IPS-NIHi7 (cell line): Measurements from ENCODE around the gene MAB21L4.

ENCODE experiments used
- DNase-seq: peaks from one replicate; pipeline ENCODE4 v3.0.0; 2012; ENCODE audit warnings: mixed read lengths; ENCODE audit errors: extremely low spot score

Gene MAB21L4

DNA sequence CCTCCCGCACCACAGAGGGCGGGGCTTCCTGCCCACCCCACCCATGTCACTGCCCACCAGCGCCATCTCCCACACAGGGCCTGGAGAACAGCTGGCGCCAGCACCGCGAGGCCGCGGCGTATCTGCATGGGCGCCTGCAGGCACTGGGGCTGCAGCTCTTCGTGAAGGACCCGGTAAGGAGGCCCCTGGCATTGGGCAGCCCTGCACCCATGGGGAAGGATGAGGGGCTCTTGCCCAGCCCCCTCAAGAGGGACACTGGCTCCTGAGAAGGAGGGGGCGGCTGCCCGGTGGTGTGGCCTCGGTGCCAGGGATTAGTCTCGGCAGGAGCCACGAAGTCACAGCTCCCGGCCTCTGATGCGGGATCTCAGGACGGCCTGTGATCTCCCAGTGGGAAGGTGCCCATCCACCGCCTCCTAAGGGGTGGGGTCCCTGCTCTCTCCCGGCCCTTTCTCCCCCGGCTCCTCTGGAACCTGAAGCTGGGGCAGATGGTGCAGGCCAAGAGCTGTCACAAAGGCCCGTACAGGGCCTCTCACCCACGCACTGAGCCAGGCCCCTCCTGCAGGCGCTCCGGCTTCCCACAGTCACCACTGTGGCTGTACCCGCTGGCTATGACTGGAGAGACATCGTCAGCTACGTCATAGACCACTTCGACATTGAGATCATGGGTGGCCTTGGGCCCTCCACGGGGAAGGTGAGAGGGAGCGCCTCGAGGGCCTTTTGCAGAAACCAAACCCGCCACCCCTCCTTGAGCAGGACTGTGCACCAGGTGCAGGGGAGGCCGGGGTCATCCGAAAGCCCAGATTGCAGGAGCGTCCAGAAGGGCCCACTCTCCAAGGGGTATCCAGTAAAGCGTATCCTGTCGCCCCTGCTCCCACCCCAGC is 18.3 kb downstream of the MAB21L4 start:
- no peak for DNase-seq

DNA sequence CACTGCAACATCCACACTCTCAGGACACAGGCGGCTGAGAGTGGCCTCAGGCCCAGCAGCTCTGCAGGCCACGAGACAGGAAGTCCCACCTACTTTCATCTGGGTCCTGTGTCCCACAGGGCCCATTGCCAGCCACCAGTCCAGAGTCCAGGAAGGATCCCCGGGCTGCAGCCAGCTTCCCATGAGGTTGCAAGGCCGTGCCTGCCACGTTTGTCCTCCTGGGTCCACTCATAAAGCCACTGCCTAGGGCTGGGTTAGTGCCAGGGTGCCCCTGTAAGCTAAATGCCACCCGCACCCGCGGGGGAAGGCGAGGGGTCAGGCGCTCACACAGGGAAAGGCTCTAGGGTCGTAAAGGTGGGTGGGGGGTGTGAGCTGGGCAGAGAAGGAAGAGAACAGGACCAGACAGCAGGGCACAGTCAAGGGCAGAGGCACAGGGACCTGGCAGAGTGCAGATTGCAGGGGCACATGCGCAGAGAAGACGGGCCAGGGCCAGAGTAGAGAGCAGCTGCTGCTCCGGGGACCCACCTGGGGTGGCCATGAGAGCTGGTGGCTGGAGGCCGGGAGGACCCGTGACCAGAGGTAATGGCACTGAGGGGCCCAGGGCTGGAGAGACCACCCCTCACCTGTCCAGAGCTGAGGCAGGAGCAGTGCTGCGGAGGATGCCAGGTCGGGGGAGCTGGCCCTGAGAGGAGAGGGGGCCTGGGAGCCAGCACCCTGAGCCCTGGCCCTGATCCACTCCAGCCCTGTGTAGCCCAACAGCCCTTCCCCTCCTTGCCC is 19.3 kb downstream of the MAB21L4 start:
- no peak for DNase-seq

DNA sequence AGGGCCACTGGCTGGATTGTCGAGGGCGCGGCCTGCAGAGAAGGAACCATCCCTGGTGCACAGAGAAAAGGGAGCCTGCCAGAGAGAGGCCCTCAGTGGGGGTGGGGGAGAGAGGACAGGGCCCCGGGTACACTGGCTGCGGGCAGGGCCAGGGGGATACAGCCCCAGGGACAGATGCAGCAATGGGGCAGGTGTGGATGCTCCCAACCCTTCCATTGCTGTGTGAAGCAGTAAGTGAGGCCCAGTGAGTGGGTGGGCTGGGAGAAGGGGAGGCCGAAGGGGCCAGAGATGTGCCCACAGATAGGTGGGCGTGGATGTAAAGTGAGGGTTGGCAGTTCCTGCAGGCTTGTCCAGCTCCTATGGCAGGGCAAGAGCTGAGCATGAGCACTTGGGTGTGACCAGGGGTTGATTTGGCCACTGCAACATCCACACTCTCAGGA is 19.9 kb downstream of the MAB21L4 start:
- no peak for DNase-seq

DNA sequence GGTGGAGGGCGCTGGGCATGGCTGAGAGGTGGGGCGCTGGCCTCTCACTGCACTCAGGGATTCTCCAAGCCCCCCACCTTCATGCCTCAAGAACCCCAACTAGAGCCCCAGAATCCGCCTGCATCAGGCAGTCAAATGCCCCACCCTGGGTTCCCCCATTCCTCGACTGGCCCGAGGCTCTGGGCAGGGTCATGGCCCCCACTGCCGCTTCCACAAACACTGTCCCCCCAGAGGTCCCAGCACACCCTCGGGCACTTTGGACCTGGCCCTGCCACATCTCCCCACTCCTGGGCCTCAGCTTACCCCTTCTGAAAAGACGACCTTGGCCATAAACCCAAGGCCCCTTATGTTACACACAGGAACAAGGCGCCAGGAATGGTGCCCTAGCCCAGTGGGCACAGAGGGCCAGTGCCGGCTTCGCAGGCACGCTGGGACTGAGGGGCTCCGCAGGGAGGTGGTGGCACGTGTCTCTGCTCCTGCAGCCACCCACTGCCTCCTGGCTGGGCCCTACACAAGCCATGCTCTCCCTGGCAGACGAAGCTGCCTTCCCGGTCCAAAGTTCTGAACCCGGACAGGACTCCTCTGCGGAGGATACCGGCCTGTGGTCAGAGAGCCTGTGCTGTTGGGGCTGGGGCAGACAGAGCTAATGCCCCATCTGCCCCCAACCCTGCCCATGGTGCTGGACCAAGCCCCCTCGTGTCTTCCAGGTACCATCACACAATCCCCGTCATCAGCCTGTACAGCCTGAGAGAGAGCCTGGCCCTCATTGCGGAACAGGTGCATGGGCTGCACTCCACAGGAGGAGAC is 20.5 kb downstream of the MAB21L4 start:
- DNase-seq: no peak

DNA sequence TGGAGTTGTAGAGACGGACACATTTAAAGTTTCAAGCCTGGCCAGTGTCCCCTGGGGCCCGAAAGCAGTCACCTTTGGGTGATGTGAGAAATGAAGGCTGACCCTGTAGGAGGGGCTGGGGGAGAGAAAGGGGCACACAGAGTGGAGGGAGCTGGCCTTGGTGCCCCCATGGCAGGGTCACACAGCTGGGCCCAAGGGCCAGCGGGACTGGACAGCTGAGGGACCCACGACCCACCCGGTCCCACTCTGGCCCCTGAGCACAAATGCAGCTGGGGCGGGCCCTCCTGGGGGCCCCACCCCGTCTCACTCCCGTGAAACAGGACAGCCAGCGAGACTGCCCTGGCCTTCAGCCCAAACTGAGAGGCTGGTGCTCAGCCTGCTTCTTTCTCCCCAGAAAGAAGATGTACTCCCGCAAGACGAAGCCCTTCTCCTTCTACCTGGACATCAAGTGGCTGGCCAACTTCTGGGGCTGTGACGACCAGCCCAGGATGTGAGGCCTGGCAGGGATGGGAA is 21.2 kb downstream of the MAB21L4 start:
- DNase-seq: no peak

DNA sequence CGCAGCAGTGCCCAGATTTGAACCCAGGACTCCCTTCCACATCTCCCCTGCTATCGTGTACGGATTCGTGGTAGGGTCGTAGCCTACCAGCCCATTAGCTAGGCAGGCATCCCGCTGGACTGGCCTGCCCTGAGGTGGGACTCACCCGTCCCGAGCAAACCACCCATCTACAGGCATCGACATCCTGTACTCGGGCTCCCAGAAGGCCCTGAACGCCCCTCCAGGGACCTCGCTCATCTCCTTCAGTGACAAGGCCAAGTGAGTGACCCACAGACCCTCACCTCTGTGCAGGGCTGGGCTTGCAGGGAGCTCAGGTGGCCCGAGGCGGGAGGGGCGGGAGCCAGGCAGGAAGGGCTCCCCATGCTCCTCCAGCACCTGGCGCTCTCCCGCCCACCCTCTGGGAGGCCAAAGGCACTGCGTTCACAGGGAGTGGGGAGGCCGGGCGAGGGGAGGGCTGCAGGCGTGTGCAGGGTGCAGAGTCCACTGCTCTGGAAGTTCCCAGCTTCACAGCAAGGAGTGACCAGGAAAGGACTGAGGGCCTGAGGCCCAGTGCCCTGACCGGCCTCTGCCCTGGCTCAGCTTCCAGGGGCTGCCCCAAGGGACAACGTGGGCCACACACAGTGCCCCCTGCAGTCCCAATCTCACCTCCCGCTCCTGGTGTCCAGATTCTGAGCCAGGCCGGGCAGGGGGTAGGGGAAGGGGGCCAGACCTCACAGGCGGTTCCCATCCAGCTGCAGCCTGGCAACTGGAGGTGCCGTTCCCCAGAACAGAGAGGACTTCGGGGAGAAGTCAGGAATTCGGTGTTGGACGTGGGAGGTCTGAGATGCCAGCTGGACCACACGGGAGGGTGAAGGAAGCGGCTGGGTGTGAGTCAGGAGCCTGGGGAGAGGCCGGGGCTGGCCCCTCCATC is 21.9 kb downstream of the MAB21L4 start:
- no peak for DNase-seq

DNA sequence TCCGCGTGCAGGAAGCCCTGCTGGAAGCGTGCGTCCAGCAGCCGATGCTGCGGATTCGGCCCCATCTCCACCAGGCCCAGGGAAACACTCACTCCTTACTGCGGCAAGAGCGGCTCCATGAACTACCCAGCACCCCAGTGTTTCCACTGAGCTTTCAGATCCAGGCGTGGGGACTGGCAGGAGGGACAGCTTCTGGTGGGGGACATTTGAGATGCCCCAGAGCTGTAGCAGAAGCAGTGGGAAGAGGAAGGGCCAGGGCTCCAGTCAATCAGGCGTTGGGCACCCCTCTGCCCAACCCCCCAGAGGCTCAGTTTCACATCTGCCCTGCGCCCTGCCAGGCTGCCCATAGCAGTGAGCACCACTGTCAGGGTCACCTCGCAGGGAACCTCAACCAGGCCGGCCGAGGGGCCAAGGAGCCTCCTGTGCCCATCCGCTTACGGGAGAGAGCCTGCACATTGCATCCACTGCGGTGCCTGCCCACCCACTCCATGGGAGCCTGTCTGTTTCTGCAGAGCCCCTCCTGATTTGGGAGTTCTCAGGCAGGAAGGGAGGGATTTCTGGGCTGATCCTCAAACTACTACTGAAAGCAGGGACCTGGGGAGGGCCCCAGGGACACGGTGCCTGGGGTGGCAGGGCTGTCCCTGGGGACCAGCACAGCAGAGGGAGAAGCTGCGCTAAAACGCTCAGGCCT is 22.7 kb downstream of the MAB21L4 start:
- no peak for DNase-seq

DNA sequence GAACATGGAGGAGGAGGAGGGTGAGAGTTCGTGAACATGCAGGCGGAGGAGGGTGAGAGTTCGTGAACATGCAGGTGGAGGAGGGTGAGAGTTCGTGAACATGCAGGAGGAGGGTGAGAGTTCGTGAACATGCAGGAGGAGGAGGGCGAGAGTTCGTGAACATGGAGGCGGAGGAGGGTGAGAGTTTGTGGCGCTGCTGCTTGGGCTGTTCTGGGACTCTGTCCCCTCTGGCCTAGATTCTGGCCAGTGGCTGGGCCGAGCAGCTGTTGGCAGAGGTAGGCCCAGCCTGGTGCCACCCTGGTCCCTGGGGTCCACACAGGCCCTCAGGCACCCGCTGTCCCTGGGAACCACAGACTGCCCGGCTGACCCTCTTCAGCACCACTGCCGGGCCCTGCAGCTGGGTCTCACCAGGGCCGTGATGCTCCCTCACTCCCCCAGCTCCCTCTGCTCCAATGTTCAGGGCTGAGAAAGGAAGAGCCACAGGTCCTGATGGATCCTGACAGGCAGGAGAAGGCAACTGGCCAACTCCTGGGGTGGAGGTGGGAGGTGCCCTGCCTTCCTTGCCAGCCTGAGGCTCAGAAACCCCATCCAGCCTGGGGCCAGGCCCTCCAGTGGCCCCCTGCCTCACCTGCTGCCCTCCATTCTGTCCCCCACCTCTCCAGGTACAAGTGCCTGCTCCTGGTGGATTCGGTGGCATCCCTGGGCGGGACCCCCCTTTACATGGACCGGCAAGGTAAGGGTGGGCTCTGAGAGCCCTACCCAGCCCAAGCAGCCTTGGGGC is 23.4 kb downstream of the MAB21L4 start:
- no peak for DNase-seq

DNA sequence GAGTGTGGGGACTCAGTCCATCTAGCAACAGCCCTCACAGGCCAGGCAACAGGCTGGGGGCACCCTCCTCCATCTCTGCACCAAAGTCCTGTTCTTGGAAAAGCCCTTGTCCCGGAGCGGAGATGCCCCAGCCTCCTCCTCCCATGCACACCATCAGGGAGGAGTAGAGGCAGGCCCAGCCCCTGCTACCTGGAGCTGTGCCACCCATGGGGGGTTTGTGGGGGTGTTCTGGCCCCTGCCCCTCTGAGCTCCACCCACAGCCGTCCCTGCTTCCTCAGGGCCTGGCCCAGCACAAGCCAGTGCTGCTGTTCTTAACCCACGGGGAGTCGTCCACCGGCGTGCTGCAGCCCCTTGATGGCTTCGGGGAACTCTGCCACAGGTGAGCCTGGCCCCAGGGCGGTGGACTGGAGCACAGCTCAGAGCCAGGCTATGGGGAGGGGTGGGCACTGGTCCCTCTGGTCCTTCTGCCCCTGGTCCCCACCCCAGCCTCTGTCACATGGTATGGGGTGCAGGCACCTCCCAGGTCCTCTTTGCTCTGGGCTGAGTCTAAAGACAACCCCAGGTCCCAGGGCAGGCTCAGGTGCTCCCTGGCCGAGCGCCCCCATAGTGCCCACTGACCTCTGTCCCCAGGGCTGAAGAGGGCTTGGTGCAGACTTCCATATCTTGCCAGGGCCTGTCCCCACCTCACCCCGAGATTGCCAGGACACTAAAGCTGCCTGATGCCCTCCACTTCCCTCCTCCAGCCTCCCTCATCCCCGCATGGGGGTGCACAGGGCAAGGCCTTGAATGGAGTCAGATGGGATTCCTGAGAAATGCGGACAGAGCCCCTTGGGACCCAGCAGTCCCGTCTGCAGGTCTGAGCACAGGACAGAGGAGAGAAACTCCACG is 24.6 kb downstream of the MAB21L4 start:
- DNase-seq: no peak

DNA sequence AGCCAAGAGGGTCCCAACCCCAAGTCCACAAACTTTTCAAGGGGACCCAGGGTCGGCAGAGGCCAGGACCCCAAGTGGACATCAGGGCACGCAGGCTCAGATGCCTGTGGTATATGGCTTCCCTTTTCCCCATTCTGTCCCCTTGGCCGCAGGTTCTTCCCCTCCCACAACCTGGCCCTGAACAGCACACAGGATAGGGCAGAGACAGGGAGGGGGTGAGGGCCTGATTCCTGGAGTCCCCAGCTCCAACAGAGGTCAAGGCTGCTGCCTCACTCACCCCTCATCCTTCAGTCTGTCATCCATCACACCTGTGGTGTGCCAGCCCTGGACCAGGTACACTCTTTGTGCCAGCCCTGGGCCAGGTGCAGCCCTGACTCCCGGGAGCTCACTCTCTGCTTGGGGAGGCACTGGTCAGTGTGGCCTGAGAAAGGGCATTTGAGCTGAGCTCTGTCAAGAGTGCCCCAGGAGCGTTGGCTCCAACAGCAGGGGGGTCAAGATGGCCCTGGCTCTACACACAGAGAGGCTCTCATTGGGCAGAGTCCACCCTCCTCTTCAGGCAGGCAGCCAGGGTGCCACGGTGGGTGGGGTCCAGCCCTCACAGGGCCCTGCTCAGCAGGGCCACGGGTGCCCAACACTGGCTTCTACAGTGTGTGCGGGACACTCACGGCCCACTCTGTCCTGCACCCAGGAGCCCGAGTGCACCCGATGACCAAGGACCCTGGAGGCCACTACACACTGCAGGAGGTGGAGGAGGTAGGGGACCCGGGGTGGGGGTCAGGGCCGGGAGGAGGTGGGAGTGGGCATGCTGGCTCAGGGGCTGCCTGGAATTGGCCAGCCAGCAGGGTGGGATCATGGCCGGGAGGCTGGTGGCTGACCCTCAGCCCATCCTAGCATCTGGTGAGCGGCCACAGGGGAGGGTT is 25.7 kb downstream of the MAB21L4 start:
- no peak for DNase-seq

DNA sequence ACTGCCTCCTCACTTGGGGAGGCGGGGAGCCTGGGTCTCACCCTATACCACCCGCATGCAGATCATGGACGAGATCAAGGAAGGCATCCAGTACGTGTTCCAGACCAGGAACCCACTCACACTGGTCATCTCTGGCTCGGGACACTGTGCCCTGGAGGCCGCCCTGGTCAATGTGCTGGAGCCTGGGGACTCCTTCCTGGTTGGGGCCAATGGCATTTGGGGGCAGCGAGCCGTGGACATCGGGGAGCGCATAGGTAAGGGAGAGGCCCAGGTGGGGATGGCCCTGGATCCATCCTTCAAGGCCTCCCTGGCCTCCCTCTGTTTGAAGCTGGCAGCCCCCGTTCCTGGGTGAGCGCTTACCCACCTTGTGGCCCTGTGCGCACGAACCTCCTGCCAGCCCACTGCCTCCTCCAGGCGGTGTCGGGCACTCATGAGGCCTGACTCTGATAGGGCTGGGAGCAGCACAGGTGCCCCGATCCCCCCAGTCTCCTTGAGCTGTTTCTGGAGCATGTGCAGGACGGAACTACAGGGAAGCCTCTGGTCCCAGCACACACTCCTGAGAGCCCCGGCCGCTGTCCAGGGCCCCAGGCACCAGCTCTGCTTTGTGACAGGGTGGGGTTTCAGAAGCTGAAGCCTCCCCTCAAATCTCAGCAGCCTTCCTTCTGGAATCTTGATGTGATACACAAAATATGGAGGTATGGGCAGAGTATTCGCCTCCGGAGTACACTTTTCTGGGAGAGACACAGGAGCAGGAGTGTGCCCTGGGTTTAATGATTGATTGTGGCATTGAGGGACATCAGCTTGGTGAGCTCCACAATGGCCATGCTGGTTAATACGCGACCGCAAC is 26.6 kb downstream of the MAB21L4 start:
- no peak for DNase-seq

DNA sequence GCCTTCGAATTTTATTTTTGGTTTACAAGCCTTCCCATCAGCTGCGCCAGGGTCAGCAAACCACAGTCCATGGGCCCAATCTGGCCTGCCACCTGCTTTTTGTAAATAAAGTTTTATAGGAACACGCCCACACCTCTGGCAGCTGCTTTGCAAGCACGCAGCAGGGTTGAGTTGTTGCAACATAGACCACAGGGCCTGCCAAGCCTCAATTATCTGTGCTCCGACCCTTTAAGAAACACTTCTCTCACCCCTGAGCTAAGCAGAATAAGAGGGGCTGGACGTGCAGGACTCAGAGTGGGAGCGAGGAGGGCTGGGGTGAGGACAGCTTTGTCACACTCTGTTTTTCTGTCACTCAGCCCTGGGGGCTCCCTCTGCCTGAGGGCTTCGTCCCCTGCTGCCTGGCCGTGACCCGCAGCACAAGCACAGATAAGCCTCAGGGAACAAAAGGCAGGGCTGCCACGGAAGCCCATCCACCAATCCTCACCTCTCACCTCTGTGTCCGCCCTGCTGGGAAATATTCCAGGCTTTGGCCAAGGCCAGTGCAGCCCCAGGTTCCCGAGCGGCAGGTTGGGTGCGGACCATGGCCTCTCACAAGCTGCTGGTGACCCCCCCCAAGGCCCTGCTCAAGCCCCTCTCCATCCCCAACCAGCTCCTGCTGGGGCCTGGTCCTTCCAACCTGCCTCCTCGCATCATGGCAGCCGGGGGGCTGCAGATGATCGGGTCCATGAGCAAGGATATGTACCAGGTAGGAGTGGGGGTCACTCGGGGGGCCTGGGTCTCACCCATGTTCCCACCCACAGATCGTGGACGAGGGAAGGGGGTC is 27.5 kb downstream of the MAB21L4 start, which contains the start of gene AGXT:
TSS of gene AGXT (plus strand) at position 539 of the 823 bp plus-strand sequence. CDS start at position 581, 42 bp downstream.
- DNase-seq: no peak

DNA sequence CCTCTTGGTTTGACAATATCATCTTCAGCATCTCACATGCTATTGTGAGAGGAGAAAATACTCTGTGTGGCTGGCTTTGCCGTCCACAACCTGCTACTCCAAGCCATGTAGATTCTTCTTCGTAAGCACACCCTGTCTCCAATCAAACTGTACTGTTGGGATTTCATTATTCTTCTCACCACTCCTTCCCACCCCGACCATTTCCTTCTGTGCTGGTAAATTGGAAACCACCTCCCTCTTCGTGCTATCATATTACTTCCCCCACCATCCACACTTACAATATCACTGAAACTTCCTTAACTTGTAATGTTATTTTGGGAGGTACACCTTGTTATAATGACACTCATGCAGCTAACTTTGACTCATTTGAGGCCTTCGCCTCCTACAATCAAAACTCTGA is 30.6 kb downstream of the MAB21L4 start:
- DNase-seq: no peak

DNA sequence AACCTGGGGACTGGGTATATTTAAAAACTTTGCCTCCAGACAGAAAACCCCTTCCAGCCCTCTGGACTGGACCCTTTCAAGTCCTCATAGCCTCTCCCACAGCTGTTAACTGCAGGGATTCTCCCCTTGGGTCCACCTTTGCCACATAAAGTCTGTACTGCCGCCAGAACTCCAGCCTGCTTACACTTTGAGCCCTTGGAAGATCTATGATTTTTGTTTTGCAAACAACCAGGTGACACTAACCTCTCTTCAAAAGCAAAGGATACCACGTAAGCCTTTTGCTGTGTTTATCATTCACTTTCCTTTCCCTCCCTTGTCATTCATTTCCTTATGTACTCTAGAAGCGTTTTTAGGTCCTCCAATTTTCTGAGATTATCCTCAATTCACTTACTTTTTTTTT is 31.5 kb downstream of the MAB21L4 start:
- DNase-seq: no peak

DNA sequence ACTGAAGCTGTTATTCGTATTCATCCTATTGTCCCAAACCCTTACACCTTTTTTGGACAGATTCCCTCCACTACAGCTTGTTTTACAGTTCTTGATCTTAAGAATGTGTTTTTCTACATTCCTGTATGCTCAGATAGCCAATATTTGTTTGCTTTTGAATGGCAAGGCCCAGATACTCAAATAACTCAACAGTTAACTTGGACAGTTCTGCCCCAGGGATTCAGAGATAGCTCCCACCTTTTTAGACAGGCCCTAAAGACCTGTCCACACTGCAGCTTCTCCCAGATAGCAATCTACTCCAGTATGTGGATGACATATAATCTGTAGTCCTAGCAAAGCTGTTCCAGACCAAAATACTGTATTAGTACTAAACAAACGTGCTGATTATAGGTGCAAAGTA is 34.4 kb downstream of the MAB21L4 start:
- DNase-seq: no peak
